H9 (cell line): ENCODE data around the gene PUM2. TPM values are rescaled to one million over a fixed set of nuclear protein-coding genes. Genes with fewer than 3 reads are reported as not detected.

ENCODE experiments used
- DNase-seq: peaks from one replicate; pipeline ENCODE4 v3.0.0-alpha.2; 2017
- H2AFZ ChIP-seq: one replicate; pipeline ENCODE4 v1.6.1; 2013; ENCODE audit warnings: mild to moderate bottlenecking, low read length, control low read depth, moderate library complexity
- H2AK5ac ChIP-seq: 2 replicates; pipeline ENCODE4 v1.6.1; 2013; ENCODE audit warnings: low read length, control low read depth, mixed read lengths; ENCODE audit not compliant: insufficient read length
- H2BK120ac ChIP-seq: one replicate; pipeline ENCODE4 v1.6.1; 2013; ENCODE audit warnings: low read depth, mild to moderate bottlenecking, low read length, control low read depth, inconsistent platforms; ENCODE audit not compliant: poor library complexity, severe bottlenecking
- H2BK12ac ChIP-seq: 2 replicates; pipeline ENCODE4 v1.6.1; 2013; ENCODE audit warnings: low read length, control low read depth, mixed read lengths, low read depth; ENCODE audit not compliant: insufficient read length
- H2BK15ac ChIP-seq: 2 replicates; pipeline ENCODE4 v1.6.1; 2013; ENCODE audit warnings: low read depth, low read length, control low read depth
- H2BK20ac ChIP-seq: one replicate; pipeline ENCODE4 v1.6.1; 2013; ENCODE audit warnings: low read depth, mild to moderate bottlenecking, low read length, control low read depth, inconsistent platforms; ENCODE audit not compliant: poor library complexity, severe bottlenecking
- H2BK5ac ChIP-seq: 2 replicates; pipeline ENCODE4 v1.6.1; 2013; ENCODE audit warnings: low read length, control low read depth, mixed read lengths; ENCODE audit not compliant: insufficient read length
- H3K14ac ChIP-seq: 2 replicates; pipeline ENCODE4 v1.6.1; 2013; ENCODE audit warnings: low read length, control low read depth; ENCODE audit not compliant: insufficient read depth
- H3K18ac ChIP-seq: 2 replicates; pipeline ENCODE4 v1.6.1; 2013; ENCODE audit warnings: low read depth, mild to moderate bottlenecking, mixed read lengths, low read length, control low read depth; ENCODE audit not compliant: insufficient read length
- H3K23ac ChIP-seq: 2 replicates; pipeline ENCODE4 v1.6.1; 2013; ENCODE audit warnings: low read length, control low read depth, mixed read lengths, low read depth; ENCODE audit not compliant: insufficient read length
- H3K23me2 ChIP-seq: 2 replicates; pipeline ENCODE4 v1.6.1; 2013; ENCODE audit warnings: low read depth, mild to moderate bottlenecking, mixed read lengths, low read length, control low read depth; ENCODE audit not compliant: insufficient read length, poor library complexity, severe bottlenecking
- H3K27ac ChIP-seq: 2 replicates; pipeline ENCODE4 v1.5.1; 2013; ENCODE audit warnings: low read length, control low read depth, mixed read lengths, low read depth; ENCODE audit not compliant: insufficient read length
- H3K27me3 ChIP-seq: 2 replicates; pipeline ENCODE4 v1.6.1; 2013; ENCODE audit warnings: low read length, control low read depth, inconsistent platforms; ENCODE audit not compliant: insufficient read depth
- H3K4ac ChIP-seq: 2 replicates; pipeline ENCODE4 v1.6.1; 2013; ENCODE audit warnings: low read depth, mild to moderate bottlenecking, control low read depth, inconsistent platforms, low read length, moderate library complexity
- H3K4me1 ChIP-seq: 2 replicates; pipeline ENCODE4 v1.6.1; 2013; ENCODE audit warnings: low read length, control low read depth, inconsistent platforms; ENCODE audit not compliant: insufficient read depth
- H3K4me2 ChIP-seq: 2 replicates; pipeline ENCODE4 v1.6.1; 2013; ENCODE audit warnings: low read length, control low read depth, mixed read lengths; ENCODE audit not compliant: insufficient read length, insufficient read depth
- H3K56ac ChIP-seq: 2 replicates; pipeline ENCODE4 v1.6.1; 2013; ENCODE audit warnings: low read depth, mild to moderate bottlenecking, mixed read lengths, low read length, control low read depth; ENCODE audit not compliant: insufficient read length
- H3K79me1 ChIP-seq: 2 replicates; pipeline ENCODE4 v1.6.1; 2013; ENCODE audit warnings: low read depth, mild to moderate bottlenecking, moderate library complexity, low read length, control low read depth, inconsistent platforms; ENCODE audit not compliant: insufficient read depth, poor library complexity, severe bottlenecking
- H3K79me2 ChIP-seq: 2 replicates; pipeline ENCODE4 v1.6.1; 2013; ENCODE audit warnings: low read length, control low read depth, inconsistent platforms; ENCODE audit not compliant: insufficient read depth
- H3K9ac ChIP-seq: 2 replicates; pipeline ENCODE4 v1.6.1; 2013; ENCODE audit warnings: low read length, control low read depth, mixed read lengths; ENCODE audit not compliant: insufficient read length; ENCODE audit errors: extremely low read depth
- H3K9me3 ChIP-seq: one replicate; pipeline ENCODE4 v1.6.1; 2013; ENCODE audit warnings: low read depth, low read length, inconsistent platforms; ENCODE audit not compliant: control insufficient read depth
- H3T11ph ChIP-seq: one replicate; pipeline ENCODE4 v1.6.1; 2013; ENCODE audit warnings: mild to moderate bottlenecking, low read length, control low read depth, inconsistent platforms
- H4K20me1 ChIP-seq: one replicate; pipeline ENCODE4 v1.6.1; 2013; ENCODE audit not compliant: control insufficient read depth, insufficient read length, insufficient read depth
- H4K5ac ChIP-seq: 2 replicates; pipeline ENCODE4 v1.6.1; 2013; ENCODE audit warnings: low read depth, mild to moderate bottlenecking, mixed read lengths, low read length, control low read depth; ENCODE audit not compliant: insufficient read length
- H4K8ac ChIP-seq: replicated peaks from 2 replicates; pipeline ENCODE4 v1.6.1; 2013; ENCODE audit warnings: low read length, control low read depth, mixed read lengths, low read depth; ENCODE audit not compliant: insufficient read length
- H4K91ac ChIP-seq: 2 replicates; pipeline ENCODE4 v1.6.1; 2013; ENCODE audit warnings: low read depth, mild to moderate bottlenecking, moderate library complexity, mixed read lengths, low read length, control low read depth; ENCODE audit not compliant: insufficient read length
- H3K27ac Mint-ChIP-seq, 3 experiments: 2 replicates in 2 of 3; 3 replicates in 1 of 3; pipeline ENCODE4 v1.8.0; 2020 to 2021; ENCODE audit warnings: mixed read lengths in 3 of 3, mild to moderate bottlenecking in 1 of 3, moderate library complexity in 1 of 3
- H3K27me3 Mint-ChIP-seq: 2 replicates; pipeline ENCODE4 v1.8.0; 2021; ENCODE audit warnings: low read depth, mild to moderate bottlenecking, moderate library complexity, mixed read lengths
- H3K36me3 Mint-ChIP-seq, 3 experiments: 2 replicates in 2 of 3; 3 replicates in 1 of 3; pipeline ENCODE4 v1.8.0; 2020 to 2021; ENCODE audit warnings: low read depth in 3 of 3, mixed read lengths in 3 of 3; ENCODE audit not compliant: insufficient read depth in 1 of 3
- H3K4me1 Mint-ChIP-seq, 2 experiments: 2 replicates each; pipeline ENCODE4 v1.8.0; 2020; ENCODE audit warnings: mixed read lengths in 2 of 2
- H3K4me3 Mint-ChIP-seq, 2 experiments: 2 replicates in 1 of 2; 3 replicates in 1 of 2; pipeline ENCODE4 v1.8.0; 2020 to 2021; ENCODE audit warnings: mild to moderate bottlenecking in 2 of 2, mixed read lengths in 2 of 2, moderate library complexity in 1 of 2
- H3K9me3 Mint-ChIP-seq, 2 experiments: 2 replicates in 1 of 2; 3 replicates in 1 of 2; pipeline ENCODE4 v1.8.0; 2020; ENCODE audit warnings: mild to moderate bottlenecking in 2 of 2, mixed read lengths in 2 of 2, moderate library complexity in 1 of 2
- WGBS: extraction: QIAGEN DNeasy Blood & Tissue Kit; methylation state at CpG from one replicate; pipeline ENCODE4 v1.1.7; 2013; ENCODE audit warnings: missing lambda C conversion rate, low lambda C conversion rate, mixed read lengths; ENCODE audit not compliant: insufficient read length; ENCODE audit errors: extremely low coverage; 5-methylcytosine and 5-hydroxymethylcytosine counted together
- total RNA-seq: library from RNA; stranded (reverse); gene quantifications from 2 replicates; pipeline ENCODE4 v1.2.1, GENCODE V29; 2021
- TF ChIP-seq, protein P1 (sequence below): fragments of 200-600 bp; sonication (generic); conservative IDR thresholded peaks from 3 replicates; pipeline ENCODE4 v1.8.0; 2021; ENCODE audit warnings: antibody characterized with exemption, mild to moderate bottlenecking

PUM2 gene
- total RNA-seq, 1 experiment from 2014 or later, result 96.6 TPM

DNA sequence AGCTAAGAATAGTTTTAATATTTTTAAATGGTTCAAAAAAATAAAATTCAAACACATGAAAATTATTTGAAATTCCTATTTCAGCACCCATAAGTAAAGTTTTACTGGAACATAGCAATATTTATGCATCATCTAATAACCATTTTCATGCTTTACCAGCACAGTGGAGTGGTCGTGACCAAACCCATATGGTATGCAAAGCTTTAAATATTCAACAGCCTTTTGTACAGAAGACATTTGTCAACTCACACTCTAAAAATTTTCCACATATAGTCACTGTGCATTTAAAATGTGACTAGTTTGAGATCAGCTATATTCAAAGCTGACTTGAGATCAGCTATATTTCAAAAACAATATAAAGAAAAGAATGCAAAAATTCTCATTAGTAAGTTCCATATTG, 46.2 kb downstream of the PUM2 start:
- Mint-ChIP-seq H3K27ac (no peak overlapping the region), H3K9me3 (peaks cover 0 to 3% of the 10 kb centered on the region in 2 experiments; a peak in 1 of 5 replicates), H3K4me3 (no peak overlapping the region), H3K4me1 (peaks cover 0 to 6% of the 10 kb centered on the region in 2 experiments; a peak in 1 of 4 replicates), H3K36me3 (peaks cover 32 to 69% (median 66%) of the 10 kb centered on the region in 3 experiments; a peak in 6 of 7 replicates), H3K27me3 (no peaks in the 10 kb centered on the region)
- H2BK20ac ChIP-seq, result no peak overlapping the region
- H3K9me3 ChIP-seq, result no peaks in the 10 kb centered on the region
- no peaks in the 10 kb centered on the region for H3K4me1 ChIP-seq
- no peaks in the 10 kb centered on the region for H4K20me1 ChIP-seq
- H4K5ac ChIP-seq, result no peak overlapping the region
- no peak overlapping the region for H4K8ac ChIP-seq
- no peak overlapping the region for H3K27ac ChIP-seq
- H3K79me2 ChIP-seq, result no peaks in the 10 kb centered on the region; the same call in 1 of the 2 replicates
- no peak overlapping the region for H4K91ac ChIP-seq
- no peak overlapping the region for H3T11ph ChIP-seq
- H3K14ac ChIP-seq, result no peak overlapping the region
- no peak overlapping the region for H3K4me2 ChIP-seq
- no peak overlapping the region for H2BK12ac ChIP-seq
- no CpG with 5 or more reads among the region's 1 CpG for WGBS
- no peak overlapping the region for H3K9ac ChIP-seq
- no peak overlapping the region for H3K56ac ChIP-seq
- H2BK15ac ChIP-seq, result no peak overlapping the region
- peaks cover under 1% of the 10 kb centered on the region for H3K79me1 ChIP-seq
- no peak overlapping the region for H2AFZ ChIP-seq
- no peak overlapping the region for H3K23ac ChIP-seq
- H2AK5ac ChIP-seq, result no peak overlapping the region
- no peak overlapping the region for H3K18ac ChIP-seq
- H3K27me3 ChIP-seq, result no peaks in the 10 kb centered on the region
- no peaks in the 10 kb centered on the region for H3K23me2 ChIP-seq
- DNase-seq, result no peak
- H2BK5ac ChIP-seq, result no peak overlapping the region
- TF ChIP-seq, protein P1, sequence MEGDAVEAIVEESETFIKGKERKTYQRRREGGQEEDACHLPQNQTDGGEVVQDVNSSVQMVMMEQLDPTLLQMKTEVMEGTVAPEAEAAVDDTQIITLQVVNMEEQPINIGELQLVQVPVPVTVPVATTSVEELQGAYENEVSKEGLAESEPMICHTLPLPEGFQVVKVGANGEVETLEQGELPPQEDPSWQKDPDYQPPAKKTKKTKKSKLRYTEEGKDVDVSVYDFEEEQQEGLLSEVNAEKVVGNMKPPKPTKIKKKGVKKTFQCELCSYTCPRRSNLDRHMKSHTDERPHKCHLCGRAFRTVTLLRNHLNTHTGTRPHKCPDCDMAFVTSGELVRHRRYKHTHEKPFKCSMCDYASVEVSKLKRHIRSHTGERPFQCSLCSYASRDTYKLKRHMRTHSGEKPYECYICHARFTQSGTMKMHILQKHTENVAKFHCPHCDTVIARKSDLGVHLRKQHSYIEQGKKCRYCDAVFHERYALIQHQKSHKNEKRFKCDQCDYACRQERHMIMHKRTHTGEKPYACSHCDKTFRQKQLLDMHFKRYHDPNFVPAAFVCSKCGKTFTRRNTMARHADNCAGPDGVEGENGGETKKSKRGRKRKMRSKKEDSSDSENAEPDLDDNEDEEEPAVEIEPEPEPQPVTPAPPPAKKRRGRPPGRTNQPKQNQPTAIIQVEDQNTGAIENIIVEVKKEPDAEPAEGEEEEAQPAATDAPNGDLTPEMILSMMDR, result no peak
- no peak overlapping the region for H3K4ac ChIP-seq
- no peak overlapping the region for H2BK120ac ChIP-seq
